ENCODE data around the gene GUCY2C. TPM values are rescaled to one million over a fixed set of nuclear protein-coding genes. Genes with fewer than 3 reads are reported as not detected.
A peak's percentile ranks its signal among the peaks of the same experiment; 100 is the strongest.

Gene GUCY2C
- total RNA-seq, 2 donors from 2014 or later, result not detected

DNA sequence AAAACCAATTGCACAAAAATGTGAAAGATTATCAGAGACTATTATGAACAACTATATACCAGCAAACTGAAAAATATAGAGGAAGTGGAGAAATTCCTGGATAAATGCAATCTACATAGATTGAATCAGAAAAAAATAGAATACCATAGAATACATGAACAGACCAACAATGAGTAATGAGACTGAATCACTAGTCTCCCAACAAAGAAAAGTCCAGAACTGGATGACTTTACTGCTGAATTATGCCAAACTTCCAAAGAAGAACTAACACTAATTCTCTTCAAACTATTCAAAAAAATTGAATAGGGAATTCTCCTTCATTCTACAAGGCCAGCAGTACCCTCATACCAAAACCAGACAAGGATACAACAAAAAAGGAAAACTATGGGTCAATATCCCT, 60.6 kb downstream of the GUCY2C start:
- Mint-ChIP-seq H3K36me3 (ENCODE audit: insufficient read depth in 2 of 2) (peaks cover 7 to 9% of the 10 kb centered on the region in 2 donors), H3K27ac (no peak overlapping the region), H3K9me3 (peaks cover 6 to 10% of the 10 kb centered on the region in 2 donors), H3K4me3 (no peak overlapping the region), H3K4me1 (ENCODE audit: low read depth) (no peaks in the 10 kb centered on the region), H3K27me3 (ENCODE audit: low read depth) (no peaks in the 10 kb centered on the region)
- DNase-seq (no peak), ATAC-seq (replicated peaks in 1 of 2) (no peak)

DNA sequence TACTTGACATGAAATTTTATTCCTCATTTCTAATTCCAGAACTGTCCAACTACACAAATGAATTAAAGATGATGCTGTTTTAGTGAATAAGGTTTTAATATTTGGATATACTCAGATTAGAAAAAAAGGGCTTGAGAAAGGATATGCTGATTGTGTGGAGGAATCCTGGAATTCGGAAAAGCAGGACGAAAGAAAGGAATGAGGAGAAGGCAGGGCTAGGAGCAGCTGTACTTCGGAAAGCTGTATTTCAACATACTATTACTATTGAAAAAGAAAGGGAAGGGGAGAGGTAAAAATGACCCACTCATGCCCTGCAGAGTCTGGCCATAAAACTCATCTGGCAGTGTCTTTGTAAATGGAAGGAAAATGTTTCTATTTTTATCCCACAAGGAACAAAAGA, 65.6 kb downstream of the GUCY2C start:
- DNase-seq (no peak), ATAC-seq (replicated peaks in 1 of 2) (no peak)
- H3K27ac Mint-ChIP-seq, result no peak overlapping the region
- H3K27me3 Mint-ChIP-seq (ENCODE audit: low read depth), result no peaks in the 10 kb centered on the region
- no peak overlapping the region for H3K4me3 Mint-ChIP-seq
- peaks cover 2 to 4% of the 10 kb centered on the region in 2 donors for H3K9me3 Mint-ChIP-seq
- peaks cover 0 to 2% of the 10 kb centered on the region in 2 donors for H3K36me3 Mint-ChIP-seq (ENCODE audit: insufficient read depth in 2 of 2)
- H3K4me1 Mint-ChIP-seq (ENCODE audit: low read depth), result no peaks in the 10 kb centered on the region

DNA sequence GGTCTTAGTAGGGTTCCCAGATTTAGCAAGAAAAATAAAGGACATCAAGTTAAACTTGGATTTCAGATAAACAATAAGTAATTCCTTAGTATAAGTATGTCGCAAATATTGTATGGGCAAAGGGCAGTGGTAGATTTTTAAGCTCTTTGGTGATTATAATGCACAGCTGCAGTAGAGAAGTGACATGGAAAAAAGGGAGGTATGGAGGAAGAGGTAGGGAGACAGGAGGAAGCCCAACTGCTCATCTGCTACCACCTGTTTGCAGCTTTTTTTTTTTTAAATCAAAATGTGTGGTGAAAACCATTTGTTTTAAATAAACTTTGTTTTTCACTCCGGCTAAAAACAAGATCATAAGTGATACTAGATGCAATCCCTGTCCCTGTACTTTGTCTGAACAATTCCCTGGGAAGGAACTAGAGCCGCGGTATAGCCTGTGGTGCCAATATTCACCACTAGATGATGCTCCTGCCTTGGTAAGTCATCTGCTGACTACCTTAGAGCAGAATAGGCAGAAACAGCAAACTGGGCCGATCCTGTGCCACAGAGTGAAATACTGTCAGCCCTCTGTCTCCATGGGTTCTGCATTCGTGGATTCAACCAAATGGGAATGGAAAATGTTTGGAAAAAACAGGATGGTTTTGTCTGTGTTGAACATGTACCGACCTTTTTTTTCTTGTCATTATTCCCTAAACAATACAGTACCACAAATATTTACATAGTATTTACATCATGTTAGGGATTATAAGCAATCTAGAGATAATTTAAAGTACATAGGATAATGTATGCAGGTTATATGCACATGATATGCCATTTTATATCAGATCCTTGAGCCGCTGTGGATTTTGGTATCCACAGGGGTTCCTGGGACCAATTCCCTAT, 66.3 kb downstream of the GUCY2C start:
- Mint-ChIP-seq H3K9me3 (peaks cover 2 to 4% of the 10 kb centered on the region in 2 donors), H3K4me1 (ENCODE audit: low read depth) (no peaks in the 10 kb centered on the region)
- peak; percentile 57 to 60 for DNase-seq

DNA sequence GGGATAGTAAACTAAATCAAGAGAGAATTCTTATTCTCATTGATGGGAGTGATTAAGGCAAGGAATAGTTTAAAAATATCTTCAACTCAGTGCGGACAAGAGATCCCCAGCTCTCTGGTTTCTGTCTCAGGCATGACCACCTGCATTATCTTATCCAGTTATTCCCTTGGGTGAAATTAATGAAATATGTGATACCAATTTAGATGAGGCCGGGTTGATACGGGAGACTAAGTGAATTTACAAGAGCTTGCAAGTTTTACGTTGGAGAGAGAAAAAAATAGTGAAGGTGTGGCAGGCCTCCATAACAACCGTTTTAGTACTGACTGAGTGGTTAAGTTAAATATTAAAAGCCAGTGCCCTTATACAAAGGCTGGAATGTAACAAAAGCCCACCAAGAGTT, 67.6 kb downstream of the GUCY2C start:
- Mint-ChIP-seq H3K27me3 (ENCODE audit: low read depth) (no peaks in the 10 kb centered on the region), H3K36me3 (ENCODE audit: insufficient read depth in 2 of 2) (no peaks in the 10 kb centered on the region), H3K4me3 (no peak overlapping the region), H3K4me1 (ENCODE audit: low read depth) (no peaks in the 10 kb centered on the region), H3K9me3 (peaks cover 0 to 2% of the 10 kb centered on the region in 2 donors), H3K27ac (no peak overlapping the region)
- DNase-seq, result no peak
- ATAC-seq (replicated peaks in 1 of 2), result no peak

More for the DNA sequence above, 66.3 kb downstream of the GUCY2C start:
- Mint-ChIP-seq H3K4me3 (no peak overlapping the region), H3K27me3 (ENCODE audit: low read depth) (no peaks in the 10 kb centered on the region), H3K36me3 (ENCODE audit: insufficient read depth in 2 of 2) (peaks cover 0 to 2% of the 10 kb centered on the region in 2 donors), H3K27ac (no peak overlapping the region)
- ATAC-seq (replicated peaks in 1 of 2), result peak; percentile 91 to 92

DNA sequence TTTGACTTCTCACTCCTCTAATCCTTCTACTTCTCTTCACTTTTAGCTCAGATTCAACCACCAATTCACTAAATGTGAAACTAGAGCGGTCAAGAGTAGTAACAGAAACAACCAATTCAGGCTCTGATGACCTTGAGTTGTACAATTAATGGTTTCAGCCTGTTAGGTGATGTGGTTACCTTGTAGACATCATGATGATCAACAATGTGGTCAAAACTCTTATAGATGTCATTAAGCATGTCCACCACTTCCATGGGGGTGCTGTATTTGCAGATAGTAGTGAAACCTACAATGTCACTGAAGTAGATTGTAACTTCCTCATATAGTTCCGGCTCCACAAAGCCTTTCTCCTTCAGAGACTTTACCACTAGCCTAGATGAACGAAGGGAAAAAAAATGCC, 74.6 kb downstream of the GUCY2C start:
- Mint-ChIP-seq H3K27me3 (ENCODE audit: low read depth) (peaks cover 10% of the 10 kb centered on the region), H3K4me1 (ENCODE audit: low read depth) (no peaks in the 10 kb centered on the region), H3K4me3 (no peak overlapping the region), H3K27ac (no peak overlapping the region), H3K9me3 (no peaks in the 10 kb centered on the region), H3K36me3 (ENCODE audit: insufficient read depth in 2 of 2) (no peaks in the 10 kb centered on the region)
- no peak for DNase-seq
- ATAC-seq (replicated peaks in 1 of 2), result no peak

DNA sequence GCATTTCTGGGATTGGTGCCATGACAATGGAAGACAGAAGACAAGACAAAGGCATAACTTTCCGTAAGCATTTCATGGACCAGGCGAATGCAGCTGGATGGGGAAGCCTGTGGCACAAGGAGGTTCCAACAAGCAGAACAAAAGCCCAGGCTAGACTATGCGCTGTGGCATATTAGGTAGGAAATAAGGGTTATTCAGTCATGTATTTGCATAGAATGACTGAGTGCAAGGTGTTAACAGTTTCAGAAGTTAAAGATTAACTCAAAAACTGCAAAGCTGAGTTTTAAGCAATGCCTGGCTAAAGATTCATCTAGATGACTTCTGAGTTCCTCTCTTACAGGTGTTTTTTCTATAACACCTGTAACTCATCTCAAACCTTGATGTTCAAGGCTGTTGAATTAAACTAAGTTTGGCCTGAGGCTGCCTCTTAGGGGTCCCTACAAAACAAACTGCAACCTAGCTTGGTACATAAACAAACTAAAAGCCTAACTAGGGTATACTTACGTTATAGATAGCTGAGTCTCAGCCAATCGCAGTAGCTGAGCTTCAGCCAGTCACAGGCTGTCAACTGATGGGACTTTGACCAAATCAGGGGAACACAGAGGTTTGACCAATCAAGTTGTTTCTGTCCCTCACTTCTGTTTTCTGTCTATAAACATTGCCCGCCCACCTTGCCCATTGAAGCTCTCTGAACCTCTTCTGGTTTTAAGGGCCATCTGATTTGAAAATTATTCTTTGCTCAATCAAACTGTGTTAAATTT, 76.5 kb downstream of the GUCY2C start:
- no peak overlapping the region for H3K4me3 Mint-ChIP-seq
- H3K27me3 Mint-ChIP-seq (ENCODE audit: low read depth), result peaks cover 10% of the 10 kb centered on the region
- no peak overlapping the region for H3K27ac Mint-ChIP-seq
- H3K4me1 Mint-ChIP-seq (ENCODE audit: low read depth), result no peaks in the 10 kb centered on the region
- no peaks in the 10 kb centered on the region for H3K36me3 Mint-ChIP-seq (ENCODE audit: insufficient read depth in 2 of 2)
- H3K9me3 Mint-ChIP-seq, result no peaks in the 10 kb centered on the region
- DNase-seq (no peak), ATAC-seq (replicated peaks in 1 of 2) (no peak)

DNA sequence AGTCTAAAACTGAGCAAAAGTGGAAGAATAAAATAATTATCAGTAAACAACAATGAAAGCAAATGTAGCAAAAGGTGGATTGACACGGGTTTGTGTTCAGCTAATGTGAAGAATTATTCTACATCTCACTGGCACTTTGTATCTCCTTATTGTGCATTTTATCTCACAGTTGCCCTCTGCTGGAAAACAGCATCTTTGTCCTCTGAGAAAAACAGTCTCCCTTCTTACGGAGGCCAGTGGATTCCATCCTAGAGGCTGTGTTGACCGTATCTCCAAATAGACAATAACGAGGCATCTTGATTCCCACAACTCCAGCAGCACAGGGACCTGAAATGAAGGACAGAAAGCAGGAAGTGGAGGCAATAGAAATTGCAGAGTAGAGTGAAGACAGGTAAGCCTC, 77.4 kb downstream of the GUCY2C start:
- Mint-ChIP-seq H3K36me3 (ENCODE audit: insufficient read depth in 2 of 2) (no peaks in the 10 kb centered on the region), H3K27me3 (ENCODE audit: low read depth) (peaks cover 10% of the 10 kb centered on the region), H3K9me3 (no peaks in the 10 kb centered on the region), H3K4me3 (no peak overlapping the region), H3K27ac (no peak overlapping the region), H3K4me1 (ENCODE audit: low read depth) (no peaks in the 10 kb centered on the region)
- ATAC-seq (replicated peaks in 1 of 2) (no peak), DNase-seq (no peak)

DNA sequence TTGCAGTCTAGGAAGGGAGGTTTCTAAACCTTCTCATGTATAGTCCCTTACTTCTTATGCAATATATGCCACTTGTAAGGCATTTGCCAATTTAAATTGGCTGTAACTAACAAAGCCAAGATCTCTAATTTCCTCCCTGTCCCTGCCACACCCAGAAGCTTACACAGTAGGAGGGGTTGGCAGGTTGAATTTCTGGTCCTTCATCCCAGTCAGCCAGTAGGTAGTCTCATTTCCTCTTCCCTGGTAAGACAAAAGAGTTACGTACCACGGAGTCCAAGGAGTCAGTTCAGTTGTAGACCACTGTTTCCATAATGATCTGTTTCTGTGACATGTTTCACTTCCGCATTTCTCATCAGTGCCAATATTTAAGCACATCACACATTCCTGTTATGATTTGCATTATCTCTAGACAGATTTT, 81.7 kb downstream of the GUCY2C start:
- H3K27ac Mint-ChIP-seq, result no peak overlapping the region
- no peak overlapping the region for H3K4me3 Mint-ChIP-seq
- ATAC-seq (replicated peaks in 1 of 2) (no peak), DNase-seq (no peak)
- peaks cover 4 to 9% of the 10 kb centered on the region in 2 donors for H3K36me3 Mint-ChIP-seq (ENCODE audit: insufficient read depth in 2 of 2)
- H3K9me3 Mint-ChIP-seq, result peaks cover 1 to 7% of the 10 kb centered on the region in 2 donors
- H3K27me3 Mint-ChIP-seq (ENCODE audit: low read depth), result peaks cover 5% of the 10 kb centered on the region
- H3K4me1 Mint-ChIP-seq (ENCODE audit: low read depth), result no peaks in the 10 kb centered on the region

DNA sequence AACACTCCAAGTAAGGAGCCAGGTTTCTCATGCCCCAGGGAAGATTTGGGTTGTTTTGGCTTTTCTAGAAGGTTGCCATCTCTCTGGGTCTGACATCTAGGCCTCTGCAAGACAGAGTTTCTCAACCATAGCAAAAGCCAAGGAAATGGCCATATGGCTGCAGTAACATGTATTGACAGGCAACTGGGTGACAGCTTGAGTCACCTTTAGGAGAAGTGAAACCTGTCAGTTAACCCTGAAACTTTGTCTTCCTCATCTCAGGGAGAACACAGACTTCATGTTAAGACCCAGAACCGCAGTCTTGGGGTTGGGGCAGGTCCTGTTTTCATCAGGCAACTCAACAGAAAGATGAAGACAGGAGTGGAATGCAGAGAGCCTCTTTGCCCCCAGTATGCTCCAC, 82.7 kb downstream of the GUCY2C start:
- Mint-ChIP-seq H3K27me3 (ENCODE audit: low read depth) (peaks cover 5% of the 10 kb centered on the region), H3K4me3 (no peak overlapping the region), H3K27ac (no peak overlapping the region), H3K36me3 (ENCODE audit: insufficient read depth in 2 of 2) (peaks cover 5 to 9% of the 10 kb centered on the region in 2 donors), H3K4me1 (ENCODE audit: low read depth) (no peaks in the 10 kb centered on the region), H3K9me3 (peaks cover 3 to 12% of the 10 kb centered on the region in 2 donors)
- no peak for ATAC-seq (replicated peaks in 1 of 2)
- DNase-seq, result no peak

DNA sequence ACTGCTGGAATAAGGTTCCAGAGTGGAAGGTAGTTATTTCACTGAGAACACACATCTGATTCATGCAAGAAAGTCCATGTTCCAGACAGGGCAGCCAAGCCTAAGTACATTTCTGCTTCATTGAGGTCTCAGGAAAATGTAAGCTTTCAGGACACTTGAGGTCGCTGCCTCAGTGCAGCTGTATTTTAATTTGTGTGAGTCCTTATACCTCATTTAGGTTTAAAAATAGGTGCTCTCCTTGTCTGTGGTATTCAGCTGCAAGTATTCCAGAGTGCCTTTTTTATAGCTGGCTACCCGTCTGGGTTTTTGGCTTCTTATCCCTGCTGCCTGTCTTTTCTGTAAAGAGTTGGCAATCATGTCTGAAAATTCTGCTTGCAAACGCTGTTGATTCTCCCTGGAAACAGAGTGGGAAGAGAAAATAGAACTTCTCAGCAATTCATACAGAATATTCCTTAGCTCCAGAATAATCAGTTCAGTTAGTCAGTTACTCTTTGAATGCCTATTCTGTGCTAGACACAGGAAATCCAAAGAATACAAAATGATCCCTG, 83.4 kb downstream of the GUCY2C start:
- Mint-ChIP-seq H3K27me3 (ENCODE audit: low read depth) (peaks cover 5% of the 10 kb centered on the region), H3K36me3 (ENCODE audit: insufficient read depth in 2 of 2) (peaks cover 6 to 11% of the 10 kb centered on the region in 2 donors), H3K4me1 (ENCODE audit: low read depth) (no peaks in the 10 kb centered on the region), H3K4me3 (no peak overlapping the region), H3K9me3 (peaks cover 7 to 13% of the 10 kb centered on the region in 2 donors), H3K27ac (no peak overlapping the region)
- no peak for ATAC-seq (replicated peaks in 1 of 2)
- DNase-seq, result no peak

DNA sequence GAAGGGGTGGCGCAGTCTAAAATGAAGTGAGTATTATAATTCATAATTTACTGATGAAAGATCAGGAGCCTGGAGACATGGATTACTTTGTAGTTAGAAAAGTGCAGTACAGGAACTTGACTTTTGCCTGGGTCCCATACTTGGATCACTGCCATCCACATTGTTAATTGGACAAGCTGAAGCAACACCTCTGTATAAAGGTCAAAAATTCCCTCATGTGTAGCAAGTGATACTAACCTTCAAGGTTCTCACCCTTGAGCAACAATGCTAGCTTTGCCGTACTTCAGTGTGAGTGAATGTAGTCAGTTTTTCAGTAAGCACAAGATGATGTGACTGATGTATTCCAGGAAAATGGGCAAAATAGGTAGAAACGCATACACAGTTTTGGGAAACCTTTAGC, 84.1 kb downstream of the GUCY2C start:
- H3K27ac Mint-ChIP-seq, result no peak overlapping the region
- no peak for ATAC-seq (replicated peaks in 1 of 2)
- DNase-seq, result no peak
- H3K4me1 Mint-ChIP-seq (ENCODE audit: low read depth), result no peaks in the 10 kb centered on the region
- peaks cover 10 to 15% of the 10 kb centered on the region in 2 donors for H3K9me3 Mint-ChIP-seq
- peaks cover 8 to 11% of the 10 kb centered on the region in 2 donors for H3K36me3 Mint-ChIP-seq (ENCODE audit: insufficient read depth in 2 of 2)
- no peak overlapping the region for H3K4me3 Mint-ChIP-seq
- peaks cover 5% of the 10 kb centered on the region for H3K27me3 Mint-ChIP-seq (ENCODE audit: low read depth)

DNA sequence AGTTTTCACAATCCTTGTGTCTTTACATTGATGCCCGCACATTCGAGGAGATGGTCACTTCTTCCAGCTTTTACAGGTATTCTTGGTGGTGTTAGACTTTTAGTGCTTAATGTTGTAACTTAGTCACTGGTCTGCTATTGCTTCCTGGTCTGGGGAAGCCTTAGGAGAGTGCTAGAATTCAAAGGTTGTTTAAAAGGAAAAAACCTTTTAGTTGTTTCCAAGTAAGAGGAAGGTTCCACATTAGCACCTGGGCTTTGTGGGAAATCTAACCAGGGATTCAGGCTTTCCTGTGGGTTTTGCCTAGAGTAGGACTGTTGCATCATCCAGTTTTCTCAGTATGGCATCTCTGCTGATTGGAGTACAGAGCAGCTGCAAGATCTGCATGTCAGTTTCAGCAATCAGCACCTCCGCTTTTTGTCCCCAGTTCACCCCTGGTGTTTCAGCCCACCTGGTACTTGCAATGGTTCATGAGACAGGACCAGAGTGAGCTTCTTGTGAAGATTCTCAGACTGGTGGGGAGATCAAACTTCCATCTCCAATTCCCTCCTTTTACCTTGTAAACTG, 84.7 kb downstream of the GUCY2C start:
- peaks cover 10 to 17% of the 10 kb centered on the region in 2 donors for H3K9me3 Mint-ChIP-seq
- ATAC-seq (replicated peaks in 1 of 2) (no peak), DNase-seq (no peak)
- no peak overlapping the region for H3K27ac Mint-ChIP-seq
- H3K27me3 Mint-ChIP-seq (ENCODE audit: low read depth), result peaks cover 5% of the 10 kb centered on the region
- no peaks in the 10 kb centered on the region for H3K4me1 Mint-ChIP-seq (ENCODE audit: low read depth)
- H3K36me3 Mint-ChIP-seq (ENCODE audit: insufficient read depth in 2 of 2), result peaks cover 8 to 11% of the 10 kb centered on the region in 2 donors
- no peak overlapping the region for H3K4me3 Mint-ChIP-seq

DNA sequence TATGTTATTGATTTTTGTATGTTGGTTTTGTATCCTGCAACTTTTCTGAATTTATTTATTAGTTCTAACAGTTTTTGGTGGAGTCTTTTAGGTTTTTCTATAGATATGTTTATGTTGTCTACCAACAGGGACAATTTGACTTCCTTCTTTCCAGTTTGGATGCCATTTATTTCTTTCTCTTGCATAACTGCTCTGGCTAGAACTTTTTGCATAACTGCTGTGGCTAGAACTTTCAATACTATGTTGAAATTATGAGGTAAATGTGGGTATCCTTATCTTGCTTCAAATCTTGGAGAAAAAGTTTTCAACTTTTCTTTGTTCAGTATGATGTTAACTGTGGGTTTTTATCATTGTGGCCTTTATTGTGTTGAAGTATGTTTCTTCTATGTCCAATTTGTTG, 88.8 kb downstream of the GUCY2C start:
- H3K4me3 Mint-ChIP-seq, result no peak overlapping the region
- no peaks in the 10 kb centered on the region for H3K4me1 Mint-ChIP-seq (ENCODE audit: low read depth)
- DNase-seq (no peak), ATAC-seq (replicated peaks in 1 of 2) (no peak)
- H3K27ac Mint-ChIP-seq, result no peak overlapping the region
- H3K36me3 Mint-ChIP-seq (ENCODE audit: insufficient read depth in 2 of 2), result peaks cover 18 to 30% of the 10 kb centered on the region in 2 donors
- peaks cover 12% of the 10 kb centered on the region for H3K27me3 Mint-ChIP-seq (ENCODE audit: low read depth)
- peaks cover 21 to 30% of the 10 kb centered on the region in 2 donors for H3K9me3 Mint-ChIP-seq
